ENCODE results near the gene FCAR. TPM values are rescaled to one million over a fixed set of nuclear protein-coding genes. Genes with fewer than 3 reads are reported as not detected.
"Not testable (repeated sequence)": the region's sequence is repeated elsewhere in the genome, so short reads cannot be mapped to it uniquely, and the experiment has no call there.

The FCAR gene
- total and polyA plus RNA-seq, 2 donors (not counting 1 experiment from before 2014, with no cell fraction given), result 1.9 TPM; not detected in 1

DNA sequence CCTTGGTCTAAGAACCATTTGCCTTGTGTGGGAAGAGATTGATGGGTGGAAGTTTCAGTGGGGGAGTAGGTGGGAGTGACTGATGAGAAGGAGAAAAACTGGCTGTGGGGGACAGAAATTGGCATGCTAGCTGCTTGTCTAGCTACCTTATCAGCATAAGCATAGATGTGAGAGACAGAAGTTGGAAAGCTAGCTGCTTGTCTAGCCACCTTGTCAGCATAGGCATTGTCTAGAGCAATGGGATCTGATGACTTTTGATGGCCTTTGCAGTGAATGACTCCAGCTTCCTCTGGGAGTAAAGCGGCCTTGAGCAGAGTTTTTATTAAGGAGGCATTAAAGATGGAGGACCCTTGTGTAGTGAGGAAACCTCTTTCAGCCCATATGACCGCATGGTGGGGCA is 22.0 kb downstream of the FCAR start:
- Mint-ChIP-seq H3K27ac (no peak overlapping the region), H3K4me1 (no peaks in the 10 kb centered on the region), H3K9me3 (ENCODE audit: insufficient read depth) (no peaks in the 10 kb centered on the region), H3K27me3 (peaks cover 34% of the 10 kb centered on the region), H3K4me3 (no peak overlapping the region)
- H3K79me2 ChIP-seq (ENCODE audit: control insufficient read depth, insufficient read depth, low read length), result no peaks in the 10 kb centered on the region
- POLR2A ChIA-PET, result no interaction called here
- no peaks in the 10 kb centered on the region for H3K27me3 ChIP-seq (replicated peaks in 1 of 4; ENCODE audit: control extremely low read depth in 1 of 4, control insufficient read depth in 3 of 4, insufficient read depth in 4 of 4, low read length in 3 of 4)
- ATAC-seq (ENCODE audit: low read depth) (no peak), DNase-seq (no peak)
- no peaks in the 10 kb centered on the region for H3K4me1 ChIP-seq (ENCODE audit: control insufficient read depth in 2 of 2, insufficient read depth in 2 of 2, low read length in 2 of 2)
- H3K9ac ChIP-seq (ENCODE audit: low read length), result no peak overlapping the region
- H3K9me3 ChIP-seq (ENCODE audit: control extremely low read depth in 1 of 3, control insufficient read depth in 2 of 3, insufficient read depth in 1 of 3, low read length in 2 of 3), result no peaks in the 10 kb centered on the region
- H4K20me1 ChIP-seq (ENCODE audit: control insufficient read depth, insufficient read depth, low read length, poor library complexity, severe bottlenecking), result no peaks in the 10 kb centered on the region
- no peak overlapping the region for H3K4me2 ChIP-seq (replicated peaks; ENCODE audit: low read depth, low read length, poor library complexity, severe bottlenecking)
- intact Hi-C loops (cut with micrococcal nuclease), result no loop called here
- H3K27ac ChIP-seq (ENCODE audit: low read length in 2 of 2), result no peak overlapping the region
- no peaks in the 10 kb centered on the region for H3K36me3 ChIP-seq (replicated peaks in 1 of 2; ENCODE audit: control extremely low read depth in 1 of 2, control insufficient read depth in 1 of 2, extremely low read depth in 1 of 2, insufficient read depth in 2 of 2, low read length in 1 of 2)
- CTCF ChIA-PET, result interaction anchor here (0.6 kb wide), 1 partner anchor 96 kb away, joined by 3 read pairs; no protein-coding TSS in a partner anchor
- 100% methylated on average over 2 of the region's 2 CpGs for WGBS (ENCODE audit: insufficient coverage)
- TF ChIP-seq EZH2 (IDR thresholded peaks at IDR 0.05; ENCODE audit: borderline replicate concordance, insufficient read depth, low read depth, low read length, poor library complexity, severe bottlenecking), result no peak
- TF ChIP-seq, protein P1, sequence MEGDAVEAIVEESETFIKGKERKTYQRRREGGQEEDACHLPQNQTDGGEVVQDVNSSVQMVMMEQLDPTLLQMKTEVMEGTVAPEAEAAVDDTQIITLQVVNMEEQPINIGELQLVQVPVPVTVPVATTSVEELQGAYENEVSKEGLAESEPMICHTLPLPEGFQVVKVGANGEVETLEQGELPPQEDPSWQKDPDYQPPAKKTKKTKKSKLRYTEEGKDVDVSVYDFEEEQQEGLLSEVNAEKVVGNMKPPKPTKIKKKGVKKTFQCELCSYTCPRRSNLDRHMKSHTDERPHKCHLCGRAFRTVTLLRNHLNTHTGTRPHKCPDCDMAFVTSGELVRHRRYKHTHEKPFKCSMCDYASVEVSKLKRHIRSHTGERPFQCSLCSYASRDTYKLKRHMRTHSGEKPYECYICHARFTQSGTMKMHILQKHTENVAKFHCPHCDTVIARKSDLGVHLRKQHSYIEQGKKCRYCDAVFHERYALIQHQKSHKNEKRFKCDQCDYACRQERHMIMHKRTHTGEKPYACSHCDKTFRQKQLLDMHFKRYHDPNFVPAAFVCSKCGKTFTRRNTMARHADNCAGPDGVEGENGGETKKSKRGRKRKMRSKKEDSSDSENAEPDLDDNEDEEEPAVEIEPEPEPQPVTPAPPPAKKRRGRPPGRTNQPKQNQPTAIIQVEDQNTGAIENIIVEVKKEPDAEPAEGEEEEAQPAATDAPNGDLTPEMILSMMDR (IDR thresholded peaks at IDR 0.05), result no peak
- no peak overlapping the region for H3K4me3 ChIP-seq (ENCODE audit: control extremely low read depth in 1 of 5, extremely low read depth in 1 of 5, insufficient read depth in 1 of 5, low read depth in 2 of 5, low read length in 4 of 5)
- no peak overlapping the region for H2AFZ ChIP-seq (ENCODE audit: insufficient read depth, low read depth, low read length, poor library complexity, severe bottlenecking)

DNA sequence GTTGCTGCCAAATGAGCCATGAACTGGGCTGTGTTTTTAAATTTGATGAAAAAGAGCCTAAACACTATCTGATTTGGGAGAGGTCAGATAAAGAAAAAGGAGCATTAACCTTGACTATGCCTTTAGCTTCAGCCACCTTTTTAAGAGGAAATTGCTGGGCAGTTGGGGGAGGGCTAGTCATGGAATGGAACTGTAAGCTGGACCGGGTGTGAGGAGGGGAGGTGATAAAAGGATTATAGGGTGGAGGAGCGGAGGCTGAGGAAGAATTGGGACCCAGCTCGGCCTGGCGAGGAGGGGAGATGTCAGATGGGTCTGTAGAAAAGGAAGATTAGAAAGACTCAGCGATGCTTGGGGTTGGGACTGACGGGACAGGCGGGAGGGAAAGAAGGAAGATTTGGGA is 24.6 kb downstream of the FCAR start:
- H3K27me3 Mint-ChIP-seq, result peaks cover 34% of the 10 kb centered on the region
- H3K4me1 ChIP-seq (ENCODE audit: control insufficient read depth in 2 of 2, insufficient read depth in 2 of 2, low read length in 2 of 2); H3K4me2 ChIP-seq (replicated peaks; ENCODE audit: low read depth, low read length, poor library complexity, severe bottlenecking); intact Hi-C loops (cut with micrococcal nuclease); CTCF ChIA-PET; H4K20me1 ChIP-seq (ENCODE audit: control insufficient read depth, insufficient read depth, low read length, poor library complexity, severe bottlenecking); H3K79me2 ChIP-seq (ENCODE audit: control insufficient read depth, insufficient read depth, low read length); H3K27ac ChIP-seq (ENCODE audit: low read length in 2 of 2); H3K4me1 Mint-ChIP-seq; H3K27ac Mint-ChIP-seq; H3K36me3 ChIP-seq (replicated peaks in 1 of 2; ENCODE audit: control extremely low read depth in 1 of 2, control insufficient read depth in 1 of 2, extremely low read depth in 1 of 2, insufficient read depth in 2 of 2, low read length in 1 of 2); H3K9me3 Mint-ChIP-seq (ENCODE audit: insufficient read depth); H3K4me3 Mint-ChIP-seq; H2AFZ ChIP-seq (ENCODE audit: insufficient read depth, low read depth, low read length, poor library complexity, severe bottlenecking); DNase-seq; H3K27me3 ChIP-seq (replicated peaks in 1 of 4; ENCODE audit: control extremely low read depth in 1 of 4, control insufficient read depth in 3 of 4, insufficient read depth in 4 of 4, low read length in 3 of 4); H3K4me3 ChIP-seq (ENCODE audit: control extremely low read depth in 1 of 5, extremely low read depth in 1 of 5, insufficient read depth in 1 of 5, low read depth in 2 of 5, low read length in 4 of 5); POLR2A ChIA-PET; H3K9ac ChIP-seq (ENCODE audit: low read length); H3K9me3 ChIP-seq (ENCODE audit: control extremely low read depth in 1 of 3, control insufficient read depth in 2 of 3, insufficient read depth in 1 of 3, low read length in 2 of 3); ATAC-seq (ENCODE audit: low read depth): not testable (repeated sequence)
- 86% methylated on average over 5 of the region's 7 CpGs for WGBS (ENCODE audit: insufficient coverage)

DNA sequence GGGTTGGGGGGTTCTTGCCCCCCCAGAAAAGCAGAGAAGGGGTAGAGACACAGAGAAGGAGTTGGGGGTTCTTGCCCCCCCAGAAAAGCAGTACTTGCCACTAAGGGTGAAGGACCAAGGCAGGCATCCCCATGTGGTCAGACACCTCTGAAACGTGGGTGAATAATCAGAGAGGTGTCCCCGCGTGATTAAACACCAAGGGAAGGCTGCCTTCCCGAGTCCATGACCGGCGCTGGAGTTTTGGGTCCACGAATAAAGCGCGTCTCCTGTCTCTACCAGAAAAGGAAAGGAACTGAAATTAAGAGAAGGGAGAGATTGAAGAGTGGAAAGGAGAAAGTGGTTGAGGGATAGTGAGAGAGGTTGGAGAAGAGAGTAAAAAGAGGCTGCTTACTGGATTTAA is 25.6 kb downstream of the FCAR start:
- H3K9me3 ChIP-seq (ENCODE audit: control extremely low read depth in 1 of 3, control insufficient read depth in 2 of 3, insufficient read depth in 1 of 3, low read length in 2 of 3); H3K27ac ChIP-seq (ENCODE audit: low read length in 2 of 2); H3K27ac Mint-ChIP-seq; H3K9me3 Mint-ChIP-seq (ENCODE audit: insufficient read depth); H2AFZ ChIP-seq (ENCODE audit: insufficient read depth, low read depth, low read length, poor library complexity, severe bottlenecking); CTCF ChIA-PET; H4K20me1 ChIP-seq (ENCODE audit: control insufficient read depth, insufficient read depth, low read length, poor library complexity, severe bottlenecking); H3K4me2 ChIP-seq (replicated peaks; ENCODE audit: low read depth, low read length, poor library complexity, severe bottlenecking); H3K4me3 Mint-ChIP-seq; H3K79me2 ChIP-seq (ENCODE audit: control insufficient read depth, insufficient read depth, low read length); H3K4me3 ChIP-seq (ENCODE audit: control extremely low read depth in 1 of 5, extremely low read depth in 1 of 5, insufficient read depth in 1 of 5, low read depth in 2 of 5, low read length in 4 of 5); POLR2A ChIA-PET; H3K4me1 ChIP-seq (ENCODE audit: control insufficient read depth in 2 of 2, insufficient read depth in 2 of 2, low read length in 2 of 2); H3K9ac ChIP-seq (ENCODE audit: low read length); H3K36me3 ChIP-seq (replicated peaks in 1 of 2; ENCODE audit: control extremely low read depth in 1 of 2, control insufficient read depth in 1 of 2, extremely low read depth in 1 of 2, insufficient read depth in 2 of 2, low read length in 1 of 2); H3K4me1 Mint-ChIP-seq; ATAC-seq (ENCODE audit: low read depth); H3K27me3 ChIP-seq (replicated peaks in 1 of 4; ENCODE audit: control extremely low read depth in 1 of 4, control insufficient read depth in 3 of 4, insufficient read depth in 4 of 4, low read length in 3 of 4); DNase-seq; intact Hi-C loops (cut with micrococcal nuclease): not testable (repeated sequence)
- 95% methylated on average over 9 of the region's 9 CpGs for WGBS (ENCODE audit: insufficient coverage)
- H3K27me3 Mint-ChIP-seq, result peaks cover 34% of the 10 kb centered on the region
